GM12872 (cell line): ENCODE measurements around the gene FBXL16.

Experiments used
- TF ChIP-seq, protein P1 (sequence below): IDR thresholded peaks from 3 replicates; pipeline ENCODE4 v1.5.1; 2011; ENCODE audit warnings: low read depth, mild to moderate bottlenecking, low read length, moderate library complexity; ENCODE audit not compliant: insufficient read depth

FBXL16 gene

GRCh38 chr16:667780-668518 is 37.7 kb downstream of the FBXL16 start, which contains the start of gene RHOT2:
Gene RHOT2 (plus strand): TSS chr16:668132. CDS start chr16:668200, 68 bp downstream.
- TF ChIP-seq, protein P1, sequence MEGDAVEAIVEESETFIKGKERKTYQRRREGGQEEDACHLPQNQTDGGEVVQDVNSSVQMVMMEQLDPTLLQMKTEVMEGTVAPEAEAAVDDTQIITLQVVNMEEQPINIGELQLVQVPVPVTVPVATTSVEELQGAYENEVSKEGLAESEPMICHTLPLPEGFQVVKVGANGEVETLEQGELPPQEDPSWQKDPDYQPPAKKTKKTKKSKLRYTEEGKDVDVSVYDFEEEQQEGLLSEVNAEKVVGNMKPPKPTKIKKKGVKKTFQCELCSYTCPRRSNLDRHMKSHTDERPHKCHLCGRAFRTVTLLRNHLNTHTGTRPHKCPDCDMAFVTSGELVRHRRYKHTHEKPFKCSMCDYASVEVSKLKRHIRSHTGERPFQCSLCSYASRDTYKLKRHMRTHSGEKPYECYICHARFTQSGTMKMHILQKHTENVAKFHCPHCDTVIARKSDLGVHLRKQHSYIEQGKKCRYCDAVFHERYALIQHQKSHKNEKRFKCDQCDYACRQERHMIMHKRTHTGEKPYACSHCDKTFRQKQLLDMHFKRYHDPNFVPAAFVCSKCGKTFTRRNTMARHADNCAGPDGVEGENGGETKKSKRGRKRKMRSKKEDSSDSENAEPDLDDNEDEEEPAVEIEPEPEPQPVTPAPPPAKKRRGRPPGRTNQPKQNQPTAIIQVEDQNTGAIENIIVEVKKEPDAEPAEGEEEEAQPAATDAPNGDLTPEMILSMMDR, result peak; percentile 79

DNA sequence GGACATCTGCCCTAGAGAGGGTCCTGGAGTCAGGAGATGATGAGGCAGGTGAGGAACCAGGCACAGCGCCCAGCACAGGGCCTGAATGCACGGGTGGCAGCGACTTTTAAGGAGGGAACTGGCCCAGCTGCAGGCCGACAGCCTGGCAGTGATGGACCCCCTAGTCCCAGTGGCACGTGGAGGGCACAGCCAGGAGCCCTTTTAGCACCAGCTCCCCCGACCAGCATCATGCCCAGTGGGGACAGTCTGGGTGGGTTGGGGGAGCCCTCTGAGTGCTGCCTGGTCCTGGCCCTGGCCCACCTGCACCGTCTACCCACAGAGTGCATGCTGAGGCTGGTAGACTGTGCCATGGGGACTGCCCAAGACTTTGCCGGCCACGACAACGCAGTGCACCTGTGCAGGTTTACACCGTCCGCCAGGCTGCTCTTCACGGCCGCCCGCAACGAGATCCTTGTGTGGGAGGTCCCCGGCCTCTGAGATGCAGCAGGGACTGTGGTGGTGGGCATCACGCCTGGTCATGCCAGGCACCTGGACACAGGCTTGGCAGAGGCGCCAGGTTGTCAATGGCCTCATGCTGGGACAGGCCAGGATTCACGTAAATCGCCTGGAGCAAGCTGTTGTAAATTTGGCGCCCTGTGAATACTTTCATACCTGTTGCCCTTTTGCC is 38.4 kb downstream of the FBXL16 start:
- TF ChIP-seq, protein P1, result no peak

DNA sequence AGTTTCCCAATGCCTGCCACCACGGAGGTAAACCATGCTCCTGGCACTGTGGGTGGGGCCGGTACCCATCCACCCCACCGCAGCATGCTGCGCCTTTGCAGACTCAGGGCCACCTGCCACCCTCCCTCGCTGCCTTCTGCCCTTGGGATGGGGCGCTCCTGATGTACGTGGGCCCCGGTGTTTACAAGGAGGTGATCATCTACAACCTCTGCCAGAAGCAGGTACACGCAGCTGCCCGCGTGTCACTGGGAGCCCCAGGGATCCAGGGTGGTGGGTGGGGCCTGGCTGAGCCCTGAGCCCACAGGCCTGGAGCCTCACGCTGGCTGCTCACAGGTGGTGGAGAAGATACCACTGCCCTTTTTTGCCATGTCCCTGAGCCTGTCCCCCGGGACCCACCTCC is 39.0 kb downstream of the FBXL16 start:
- TF ChIP-seq, protein P1, result no peak

- TF ChIP-seq, protein P1, result no peak
Observed at GRCh38 chr16:662597-662996, 43.0 kb downstream of the FBXL16 start.

DNA sequence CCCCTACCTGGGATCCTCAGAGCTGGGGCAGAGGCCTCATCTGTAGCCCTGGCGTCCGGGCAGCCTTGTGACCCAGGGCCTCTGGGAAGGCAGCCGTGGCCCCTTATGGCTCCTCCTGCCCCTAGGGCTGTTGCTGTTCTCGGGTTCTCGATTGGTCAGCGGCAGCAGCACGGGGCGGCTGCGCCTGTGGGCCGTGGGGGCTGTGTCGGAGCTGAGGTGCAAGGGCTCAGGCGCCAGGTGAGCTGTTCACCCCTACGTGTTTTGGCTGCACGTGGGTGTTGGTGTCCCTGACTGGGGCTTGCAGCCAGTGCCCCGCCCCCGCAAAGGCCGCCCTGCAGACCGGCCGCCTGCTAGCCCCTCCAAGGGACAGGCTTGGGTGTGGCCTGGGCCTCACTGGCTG is 43.5 kb downstream of the FBXL16 start:
- TF ChIP-seq, protein P1, result no peak

- TF ChIP-seq, protein P1, result no peak
Observed at GRCh38 chr16:661184-661821, 44.3 kb downstream of the FBXL16 start.

GRCh38 chr16:660459-661183 is 45.0 kb downstream of the FBXL16 start:
- TF ChIP-seq, protein P1, result peak; percentile 51
